IPS-18c (cell line): ENCODE data around the gene RXYLT1.

Experiments
- H3K4me3 ChIP-seq: 2 replicates; pipeline ENCODE4 v1.7.0; 2013; ENCODE audit warnings: low read depth, mild to moderate bottlenecking, low read length, moderate library complexity; ENCODE audit not compliant: insufficient read depth
- H3K9me3 ChIP-seq: one replicate; pipeline ENCODE4 v1.6.1; 2013; ENCODE audit warnings: mild to moderate bottlenecking, low read length, moderate library complexity; ENCODE audit not compliant: control insufficient read depth, insufficient read depth

The RXYLT1 gene

GRCh38 chr12:63792338-63792737 lies 12.6 kb downstream of the RXYLT1 start:
- Histone ChIP-seq H3K4me3 (no peak overlapping the region), H3K9me3 (no peaks in the 10 kb centered on the region)

GRCh38 chr12:63795032-63795687 lies 15.5 kb downstream of the RXYLT1 start:
- no peak overlapping the region for H3K4me3 ChIP-seq

GRCh38 chr12:63795944-63796343 lies 16.2 kb downstream of the RXYLT1 start:
- H3K4me3 ChIP-seq = no peak overlapping the region
- no peaks in the 10 kb centered on the region for H3K9me3 ChIP-seq

More at GRCh38 chr12:63795032-63795687, 15.5 kb downstream of the RXYLT1 start:
- no peaks in the 10 kb centered on the region for H3K9me3 ChIP-seq

- H3K4me3 ChIP-seq = no peak overlapping the region
- H3K9me3 ChIP-seq = no peaks in the 10 kb centered on the region
Measured at GRCh38 chr12:63802012-63802608, 22.4 kb downstream of the RXYLT1 start.

- H3K9me3 ChIP-seq = no peaks in the 10 kb centered on the region
Measured at GRCh38 chr12:63804746-63805145, 25.0 kb downstream of the RXYLT1 start.

GRCh38 chr12:63805704-63806672 lies 26.3 kb downstream of the RXYLT1 start:
- no peak overlapping the region for H3K4me3 ChIP-seq
- H3K9me3 ChIP-seq = no peaks in the 10 kb centered on the region

More at GRCh38 chr12:63804746-63805145, 25.0 kb downstream of the RXYLT1 start:
- H3K4me3 ChIP-seq = no peak overlapping the region

- H3K4me3 ChIP-seq = no peak overlapping the region
Measured at GRCh38 chr12:63808631-63809030, 28.9 kb downstream of the RXYLT1 start.

GRCh38 chr12:63809566-63809965 lies 29.9 kb downstream of the RXYLT1 start:
- H3K9me3 ChIP-seq = no peaks in the 10 kb centered on the region
- H3K4me3 ChIP-seq = no peak overlapping the region

More at GRCh38 chr12:63808631-63809030, 28.9 kb downstream of the RXYLT1 start:
- H3K9me3 ChIP-seq = no peaks in the 10 kb centered on the region

- H3K9me3 ChIP-seq = no peaks in the 10 kb centered on the region
- no peak overlapping the region for H3K4me3 ChIP-seq
Measured at GRCh38 chr12:63811334-63811733, 31.6 kb downstream of the RXYLT1 start.

GRCh38 chr12:63811755-63812154 lies 32.0 kb downstream of the RXYLT1 start:
- Histone ChIP-seq H3K9me3 (no peaks in the 10 kb centered on the region), H3K4me3 (no peak overlapping the region)

- H3K9me3 ChIP-seq = no peaks in the 10 kb centered on the region
- no peak overlapping the region for H3K4me3 ChIP-seq
Measured at GRCh38 chr12:63814146-63814772, 34.5 kb downstream of the RXYLT1 start.

- Histone ChIP-seq H3K9me3 (no peaks in the 10 kb centered on the region), H3K4me3 (no peak overlapping the region)
Measured at GRCh38 chr12:63815482-63815852, 35.8 kb downstream of the RXYLT1 start.

GRCh38 chr12:63816031-63816430 lies 36.3 kb downstream of the RXYLT1 start:
- H3K9me3 ChIP-seq = peaks cover 2% of the 10 kb centered on the region
- no peak overlapping the region for H3K4me3 ChIP-seq

GRCh38 chr12:63820427-63820826 lies 40.7 kb downstream of the RXYLT1 start:
- H3K9me3 ChIP-seq = peaks cover 2% of the 10 kb centered on the region
- no peak overlapping the region for H3K4me3 ChIP-seq

- no peak overlapping the region for H3K4me3 ChIP-seq
Measured at GRCh38 chr12:63821781-63822251, 42.1 kb downstream of the RXYLT1 start.

GRCh38 chr12:63822352-63822751 lies 42.6 kb downstream of the RXYLT1 start:
- H3K4me3 ChIP-seq = no peak overlapping the region

More at GRCh38 chr12:63821781-63822251, 42.1 kb downstream of the RXYLT1 start:
- H3K9me3 ChIP-seq = peaks cover 2% of the 10 kb centered on the region

GRCh38 chr12:63823040-63823439 lies 43.3 kb downstream of the RXYLT1 start:
- H3K9me3 ChIP-seq = peaks cover 2% of the 10 kb centered on the region
- H3K4me3 ChIP-seq = no peak overlapping the region

More at GRCh38 chr12:63822352-63822751, 42.6 kb downstream of the RXYLT1 start:
- H3K9me3 ChIP-seq = peaks cover 2% of the 10 kb centered on the region
